Activated T-helper 1 cell treated with anti-CD3 and anti-CD28 coated beads, Interleukin-12 subunit alpha, Interleukin-12 subunit beta, Interleukin-2, Interleukin-4 antibody, amounts not matched to agents 30 ng/mL and 10 ng/mL and 1 ng/mL, durations not matched to agents 14 hours and 24 hours and 36 hours (primary cell): Measurements from ENCODE around the gene HECW1. TPM values are rescaled to one million over a fixed set of nuclear protein-coding genes. Genes with fewer than 3 reads are reported as not detected.

Source experiments
- DNase-seq: peaks from one replicate; pipeline ENCODE4 v3.0.0; 2021; ENCODE audit warnings: low spot score
- H3K27ac Mint-ChIP-seq: one replicate; pipeline ENCODE4 v1.8.0; 2021; ENCODE audit warnings: mild to moderate bottlenecking, mixed read lengths
- H3K27me3 Mint-ChIP-seq: one replicate; pipeline ENCODE4 v1.8.0; 2022; ENCODE audit warnings: mild to moderate bottlenecking, moderate library complexity, mixed read lengths; ENCODE audit not compliant: insufficient read depth
- H3K36me3 Mint-ChIP-seq: one replicate; pipeline ENCODE4 v1.8.0; 2021; ENCODE audit warnings: low read depth, mixed read lengths
- H3K4me1 Mint-ChIP-seq: one replicate; pipeline ENCODE4 v1.8.0; 2021; ENCODE audit warnings: low read depth, mixed read lengths
- H3K4me3 Mint-ChIP-seq: one replicate; pipeline ENCODE4 v1.8.0; 2021; ENCODE audit warnings: mild to moderate bottlenecking, moderate library complexity, mixed read lengths
- H3K9me3 Mint-ChIP-seq: one replicate; pipeline ENCODE4 v1.8.0; 2021; ENCODE audit warnings: mixed read lengths
- intact Hi-C: fragments of 100-400 bp; cut with micrococcal nuclease; formaldehyde crosslinking; loops from one replicate; pipeline ENCODE4 v1.15.1; 2024
- total RNA-seq: library from RNA; stranded (reverse); gene quantifications from 2 replicates; pipeline ENCODE4 v1.2.3, GENCODE V29; 2022

The HECW1 gene
- total RNA-seq, 1 donor from 2014 or later, result not detected

DNA sequence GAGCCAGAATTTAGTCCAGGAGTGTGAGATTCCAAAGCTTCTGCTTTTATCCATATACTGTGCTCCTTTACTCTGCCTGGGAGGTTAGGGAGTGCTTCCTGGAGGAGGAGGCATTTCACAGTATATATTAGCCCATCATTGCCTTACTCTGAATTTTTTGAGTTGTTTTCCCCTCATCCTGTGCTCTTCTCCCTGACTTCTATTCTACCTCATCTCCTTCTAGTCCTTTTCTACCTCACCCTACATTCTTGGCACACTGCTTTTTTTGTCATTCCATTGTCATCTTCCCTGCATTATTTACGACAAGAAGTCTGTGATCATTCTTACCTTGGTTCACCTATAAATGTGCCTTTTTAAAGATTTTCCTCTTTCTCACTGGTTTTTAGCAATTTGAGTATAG, 491.8 kb downstream of the HECW1 start:
- intact Hi-C loops, result no loop called here
- peaks cover 48% of the 10 kb centered on the region for H3K4me1 Mint-ChIP-seq
- no peak overlapping the region for H3K27ac Mint-ChIP-seq
- H3K27me3 Mint-ChIP-seq, result no peaks in the 10 kb centered on the region
- H3K36me3 Mint-ChIP-seq, result peaks cover 35% of the 10 kb centered on the region
- no peak for DNase-seq
- H3K9me3 Mint-ChIP-seq, result no peaks in the 10 kb centered on the region
- H3K4me3 Mint-ChIP-seq, result no peak overlapping the region

GRCh38 chr7:43609097-43609496, 496.6 kb downstream of the HECW1 start:
- H3K4me3 Mint-ChIP-seq, result no peak overlapping the region
- H3K27ac Mint-ChIP-seq, result peak overlapping the region; percentile 55
- intact Hi-C loops, result no loop called here
- no peak for DNase-seq
- H3K27me3 Mint-ChIP-seq, result no peaks in the 10 kb centered on the region
- H3K4me1 Mint-ChIP-seq, result peaks cover 63% of the 10 kb centered on the region
- no peaks in the 10 kb centered on the region for H3K9me3 Mint-ChIP-seq
- peaks cover 53% of the 10 kb centered on the region for H3K36me3 Mint-ChIP-seq

GRCh38 chr7:43612128-43612527, 499.7 kb downstream of the HECW1 start:
- intact Hi-C loops, result loop anchor here (2.0 kb wide), 1 partner anchor 19 kb away; no protein-coding TSS in a partner anchor
- DNase-seq, result no peak
- H3K27ac Mint-ChIP-seq, result peak overlapping the region; percentile 52
- H3K27me3 Mint-ChIP-seq, result no peaks in the 10 kb centered on the region
- no peaks in the 10 kb centered on the region for H3K9me3 Mint-ChIP-seq
- H3K36me3 Mint-ChIP-seq, result peaks cover 55% of the 10 kb centered on the region
- peaks cover 58% of the 10 kb centered on the region for H3K4me1 Mint-ChIP-seq
- H3K4me3 Mint-ChIP-seq, result peak overlapping the region; percentile 37

- intact Hi-C loops, result loop anchor here (1.0 to 2.0 kb wide), 5 partner anchors 9 to 35 kb away; no protein-coding TSS in a partner anchor
- Mint-ChIP-seq H3K9me3 (no peaks in the 10 kb centered on the region), H3K27ac (peak overlapping the region; percentile 77), H3K36me3 (peaks cover 55% of the 10 kb centered on the region), H3K4me3 (peak overlapping the region; percentile 8), H3K4me1 (peaks cover 58% of the 10 kb centered on the region), H3K27me3 (no peaks in the 10 kb centered on the region)
- DNase-seq, result no peak
These were observed 500.4 kb downstream of the HECW1 start for GRCh38 chr7:43612599-43613589.

Other genes starting within 250 kb of the HECW1 start
- 5.7 and 6.1 TPM in 2 replicates for gene C7orf25, start 200.6 kb upstream of the HECW1 start, total RNA-seq
- 187 and 194 TPM in 2 replicates for gene PSMA2, start 180.5 kb upstream of the HECW1 start, total RNA-seq
- gene MRPL32, start 180.3 kb upstream of the HECW1 start, total RNA-seq, result 81.5 and 82.0 TPM in 2 replicates